DND-41 (cell line): Measurements from ENCODE around the gene ABCG1.

Experiments used
- EZH2 ChIP-seq: IDR thresholded peaks from 3 replicates; pipeline ENCODE4 v1.6.1; 2012; ENCODE audit warnings: borderline replicate concordance, low read depth, mild to moderate bottlenecking, moderate library complexity, low read length, inconsistent platforms; ENCODE audit not compliant: severe bottlenecking
- TF ChIP-seq, protein P1 (sequence below): IDR thresholded peaks from 2 replicates; pipeline ENCODE4 v1.5.1; 2012; ENCODE audit warnings: borderline replicate concordance, low read length, moderate library complexity, mild to moderate bottlenecking; ENCODE audit not compliant: poor library complexity, severe bottlenecking; ENCODE audit errors: extremely low read depth

DNA sequence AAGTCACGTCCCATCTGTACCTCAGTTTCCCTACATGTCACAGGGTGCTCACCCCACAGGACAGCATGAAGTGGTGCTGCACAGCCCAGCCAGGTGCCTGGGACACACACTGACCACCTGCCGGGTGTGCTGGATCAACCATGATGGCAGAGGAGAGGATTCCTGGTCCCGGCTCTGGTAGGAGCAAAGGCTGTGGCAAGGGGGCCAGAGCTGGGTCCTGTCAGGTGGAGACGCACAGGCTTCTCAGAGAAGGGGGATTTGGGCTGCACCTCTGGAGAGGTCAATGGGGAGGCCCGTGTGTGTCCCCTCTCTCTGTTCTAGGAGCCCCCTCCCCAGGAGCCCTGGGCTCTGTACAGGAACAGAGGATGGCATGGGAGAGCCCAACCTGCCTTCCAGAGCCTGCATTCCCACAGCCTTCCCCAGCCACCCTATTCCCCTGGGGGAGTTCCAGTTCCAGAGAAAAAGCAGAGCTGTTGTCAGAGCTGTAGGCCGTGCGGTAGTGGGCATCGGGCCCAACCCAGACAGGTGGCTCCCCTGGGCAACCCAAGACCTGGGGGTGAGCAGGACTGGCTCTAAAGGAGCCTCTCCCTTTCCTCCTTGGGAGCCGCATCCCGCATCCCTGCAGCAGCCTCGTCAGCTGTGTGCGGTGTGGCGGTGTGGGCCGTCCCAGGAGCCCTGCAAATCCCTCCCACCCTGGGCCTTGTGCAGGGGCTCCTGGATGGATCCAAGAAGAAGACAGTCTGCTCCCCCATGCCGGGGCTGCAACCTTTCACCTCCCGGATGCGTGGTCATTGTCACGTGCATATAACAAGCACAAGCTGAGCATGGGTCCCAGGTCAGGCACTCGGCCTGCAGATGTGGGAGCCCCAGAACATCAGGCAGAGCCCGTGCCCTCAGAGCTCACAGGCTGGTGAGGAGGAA lies 99.1 kb downstream of the ABCG1 start:
- TF ChIP-seq, protein P1, sequence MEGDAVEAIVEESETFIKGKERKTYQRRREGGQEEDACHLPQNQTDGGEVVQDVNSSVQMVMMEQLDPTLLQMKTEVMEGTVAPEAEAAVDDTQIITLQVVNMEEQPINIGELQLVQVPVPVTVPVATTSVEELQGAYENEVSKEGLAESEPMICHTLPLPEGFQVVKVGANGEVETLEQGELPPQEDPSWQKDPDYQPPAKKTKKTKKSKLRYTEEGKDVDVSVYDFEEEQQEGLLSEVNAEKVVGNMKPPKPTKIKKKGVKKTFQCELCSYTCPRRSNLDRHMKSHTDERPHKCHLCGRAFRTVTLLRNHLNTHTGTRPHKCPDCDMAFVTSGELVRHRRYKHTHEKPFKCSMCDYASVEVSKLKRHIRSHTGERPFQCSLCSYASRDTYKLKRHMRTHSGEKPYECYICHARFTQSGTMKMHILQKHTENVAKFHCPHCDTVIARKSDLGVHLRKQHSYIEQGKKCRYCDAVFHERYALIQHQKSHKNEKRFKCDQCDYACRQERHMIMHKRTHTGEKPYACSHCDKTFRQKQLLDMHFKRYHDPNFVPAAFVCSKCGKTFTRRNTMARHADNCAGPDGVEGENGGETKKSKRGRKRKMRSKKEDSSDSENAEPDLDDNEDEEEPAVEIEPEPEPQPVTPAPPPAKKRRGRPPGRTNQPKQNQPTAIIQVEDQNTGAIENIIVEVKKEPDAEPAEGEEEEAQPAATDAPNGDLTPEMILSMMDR, result no peak
- TF ChIP-seq EZH2, result no peak
